PC-9 (cell line): ENCODE data around the gene PHRF1.

Source experiments
- EZH2 ChIP-seq: fragments of 200-600 bp; sonication (generic); IDR thresholded peaks from 2 replicates; pipeline ENCODE4 v1.8.0; 2017; ENCODE audit warnings: antibody characterized with exemption, low read depth
- TF ChIP-seq, protein P1 (sequence below): fragments of 200-600 bp; sonication (generic); conservative IDR thresholded peaks from 2 replicates; pipeline ENCODE4 v1.6.1; 2017; ENCODE audit warnings: mixed run types, antibody characterized with exemption, mild to moderate bottlenecking, moderate library complexity

DNA sequence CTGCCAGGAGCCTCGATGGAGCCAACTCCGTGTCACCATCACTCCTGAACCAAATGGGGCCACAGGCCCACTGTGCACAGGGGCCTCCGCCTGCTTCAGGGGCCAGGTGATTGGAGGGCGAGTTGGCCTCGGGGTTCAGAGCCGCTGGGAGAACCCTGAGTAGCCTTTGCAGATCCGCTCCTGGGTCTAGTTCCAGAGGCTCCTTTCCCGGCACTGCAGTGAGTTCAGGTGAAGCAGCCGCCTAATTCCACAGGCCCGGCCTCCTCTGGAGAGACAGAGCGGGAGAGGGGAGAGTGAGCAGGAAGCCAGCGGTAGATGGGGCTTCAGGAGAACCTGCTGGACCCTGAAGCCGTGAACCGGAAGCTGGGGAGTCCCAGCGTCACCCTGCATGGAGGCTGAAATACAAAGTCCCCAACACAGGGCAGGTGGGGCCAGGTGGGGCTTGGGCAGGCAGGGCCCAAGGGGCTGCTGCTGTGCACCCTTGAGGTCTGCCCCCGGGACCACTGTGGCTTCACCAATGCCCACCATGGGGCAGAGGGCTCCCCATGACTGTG lies 83.3 kb downstream of the PHRF1 start:
- TF ChIP-seq, protein P1, sequence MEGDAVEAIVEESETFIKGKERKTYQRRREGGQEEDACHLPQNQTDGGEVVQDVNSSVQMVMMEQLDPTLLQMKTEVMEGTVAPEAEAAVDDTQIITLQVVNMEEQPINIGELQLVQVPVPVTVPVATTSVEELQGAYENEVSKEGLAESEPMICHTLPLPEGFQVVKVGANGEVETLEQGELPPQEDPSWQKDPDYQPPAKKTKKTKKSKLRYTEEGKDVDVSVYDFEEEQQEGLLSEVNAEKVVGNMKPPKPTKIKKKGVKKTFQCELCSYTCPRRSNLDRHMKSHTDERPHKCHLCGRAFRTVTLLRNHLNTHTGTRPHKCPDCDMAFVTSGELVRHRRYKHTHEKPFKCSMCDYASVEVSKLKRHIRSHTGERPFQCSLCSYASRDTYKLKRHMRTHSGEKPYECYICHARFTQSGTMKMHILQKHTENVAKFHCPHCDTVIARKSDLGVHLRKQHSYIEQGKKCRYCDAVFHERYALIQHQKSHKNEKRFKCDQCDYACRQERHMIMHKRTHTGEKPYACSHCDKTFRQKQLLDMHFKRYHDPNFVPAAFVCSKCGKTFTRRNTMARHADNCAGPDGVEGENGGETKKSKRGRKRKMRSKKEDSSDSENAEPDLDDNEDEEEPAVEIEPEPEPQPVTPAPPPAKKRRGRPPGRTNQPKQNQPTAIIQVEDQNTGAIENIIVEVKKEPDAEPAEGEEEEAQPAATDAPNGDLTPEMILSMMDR, result no peak
- no peak for TF ChIP-seq EZH2
